Astrocyte (in vitro differentiated cells and primary cell): ENCODE results near the gene OR5L2. TPM values are rescaled to one million over a fixed set of nuclear protein-coding genes. Genes with fewer than 3 reads are reported as not detected.

Source experiments
- DNase-seq: peaks from one replicate; pipeline ENCODE4 v3.0.0-alpha.2; 2010; ENCODE audit warnings: low read depth
- FAIRE-seq: peaks from 2 replicates; lab custom pipeline; 2011; peaks lifted over from hg19 to GRCh38; lab: Jason Lieb, UNC
- H2AFZ ChIP-seq: 2 replicates; pipeline ENCODE4 v1.6.0; 2012; ENCODE audit warnings: low read depth, low read length, inconsistent platforms
- H3K27ac ChIP-seq: 2 replicates; pipeline ENCODE4 v1.5.1; 2011; ENCODE audit warnings: low read depth, low read length, inconsistent platforms
- H3K27me3 ChIP-seq: 2 replicates; pipeline ENCODE4 v1.6.0; 2011; ENCODE audit warnings: low read length, inconsistent platforms; ENCODE audit not compliant: insufficient read depth
- H3K36me3 ChIP-seq: 2 replicates; pipeline ENCODE4 v1.5.1; 2011; ENCODE audit warnings: low read length, inconsistent platforms; ENCODE audit not compliant: insufficient read depth
- H3K4me1 ChIP-seq: 2 replicates; pipeline ENCODE4 v1.5.1; 2011; ENCODE audit warnings: low read length, inconsistent platforms; ENCODE audit not compliant: insufficient read depth
- H3K4me2 ChIP-seq: 2 replicates; pipeline ENCODE4 v1.6.0; 2012; ENCODE audit warnings: low read length, inconsistent platforms
- H3K4me3 ChIP-seq: 2 replicates; pipeline ENCODE4 v1.5.1; 2011; ENCODE audit warnings: low read depth, mild to moderate bottlenecking, low read length, inconsistent platforms; ENCODE audit not compliant: insufficient read depth
- H3K79me2 ChIP-seq: 2 replicates; pipeline ENCODE4 v1.6.0; 2012; ENCODE audit warnings: mild to moderate bottlenecking, low read length, inconsistent platforms; ENCODE audit not compliant: insufficient read depth
- H3K9ac ChIP-seq: 2 replicates; pipeline ENCODE4 v1.6.0; 2012; ENCODE audit warnings: mild to moderate bottlenecking, low read length, inconsistent platforms
- H3K9me3 ChIP-seq: 2 replicates; pipeline ENCODE4 v1.5.1; 2012; ENCODE audit warnings: low read depth, mild to moderate bottlenecking, low read length, inconsistent platforms; ENCODE audit not compliant: insufficient read depth
- H4K20me1 ChIP-seq: 2 replicates; pipeline ENCODE4 v1.6.0; 2012; ENCODE audit warnings: low read length, inconsistent platforms; ENCODE audit not compliant: insufficient read depth
- H3K27ac Mint-ChIP-seq: one replicate; pipeline ENCODE4 v1.8.0; 2021; ENCODE audit warnings: mild to moderate bottlenecking, mixed read lengths; ENCODE audit not compliant: unreplicated experiment
- H3K27me3 Mint-ChIP-seq: one replicate; pipeline ENCODE4 v1.8.0; 2021; ENCODE audit warnings: low read depth, mixed read lengths; ENCODE audit not compliant: unreplicated experiment
- H3K36me3 Mint-ChIP-seq: one replicate; pipeline ENCODE4 v1.8.0; 2021; ENCODE audit warnings: low read depth, mixed read lengths; ENCODE audit not compliant: unreplicated experiment
- H3K4me1 Mint-ChIP-seq: one replicate; pipeline ENCODE4 v1.8.0; 2021; ENCODE audit warnings: low read depth, mixed read lengths; ENCODE audit not compliant: unreplicated experiment
- H3K4me3 Mint-ChIP-seq: one replicate; pipeline ENCODE4 v1.8.0; 2021; ENCODE audit warnings: mild to moderate bottlenecking, moderate library complexity, mixed read lengths; ENCODE audit not compliant: unreplicated experiment
- H3K9me3 Mint-ChIP-seq: one replicate; pipeline ENCODE4 v1.8.0; 2021; ENCODE audit warnings: mild to moderate bottlenecking, mixed read lengths; ENCODE audit not compliant: unreplicated experiment
- CTCF ChIP-seq: IDR thresholded peaks from 2 replicates; pipeline ENCODE4 v1.5.1; 2011; ENCODE audit warnings: low read depth, mild to moderate bottlenecking, inconsistent platforms, low read length, moderate library complexity; ENCODE audit not compliant: insufficient read depth
- EZH2 ChIP-seq: IDR thresholded peaks from 2 replicates; pipeline ENCODE4 v1.6.1; 2012; ENCODE audit warnings: mild to moderate bottlenecking, low read length, inconsistent platforms; ENCODE audit not compliant: insufficient read depth
- total RNA-seq: library from RNA; stranded (reverse); gene quantifications from 2 replicates; pipeline ENCODE4 v1.2.1, GENCODE V29; 2021

Gene OR5L2
- total RNA-seq, 1 donor from 2014 or later, result not detected

- no peak for FAIRE-seq
Observed at GRCh38 chr11:55795256-55795655, 31.8 kb upstream of the OR5L2 start, which contains the start of gene OR5D14. OR5D14 (plus strand) TSS chr11:55795556; CDS start chr11:55795556, 0 bp downstream.

GRCh38 chr11:55806248-55806647, 20.8 kb upstream of the OR5L2 start:
- DNase-seq (no peak), FAIRE-seq (no peak)
- Histone ChIP-seq H3K9me3 (peaks cover 7% of the 10 kb centered on the region), H3K4me2 (no peak overlapping the region), H3K27me3 (no peaks in the 10 kb centered on the region), H3K4me1 (no peaks in the 10 kb centered on the region), H3K4me3 (no peak overlapping the region), H4K20me1 (no peaks in the 10 kb centered on the region), H3K9ac (no peak overlapping the region), H3K27ac (no peak overlapping the region), H3K36me3 (no peaks in the 10 kb centered on the region), H3K79me2 (no peaks in the 10 kb centered on the region), H2AFZ (no peak overlapping the region)
- Mint-ChIP-seq H3K4me3 (no peak overlapping the region), H3K27ac (no peak overlapping the region), H3K36me3 (no peaks in the 10 kb centered on the region), H3K4me1 (no peaks in the 10 kb centered on the region), H3K9me3 (peaks cover 14% of the 10 kb centered on the region), H3K27me3 (no peaks in the 10 kb centered on the region)
- TF ChIP-seq EZH2 (no peak), CTCF (no peak)

More at GRCh38 chr11:55795256-55795655, 31.8 kb upstream of the OR5L2 start, which contains the start of gene OR5D14:
- no peak within 1 kb of the TSS for H3K27ac ChIP-seq
- no peak within 1 kb of the TSS for H3K9ac ChIP-seq
- H4K20me1 ChIP-seq, result no peaks in the 10 kb centered on the region
- H3K4me1 Mint-ChIP-seq, result no peaks in the 10 kb centered on the region
- no peaks in the 10 kb centered on the region for H3K27me3 Mint-ChIP-seq
- no peak within 1 kb of the TSS for H3K4me3 ChIP-seq
- H3K4me1 ChIP-seq, result no peaks in the 10 kb centered on the region
- no peaks in the 10 kb centered on the region for H3K79me2 ChIP-seq
- H3K36me3 Mint-ChIP-seq, result no peaks in the 10 kb centered on the region
- no peak for DNase-seq
- no peak within 1 kb of the TSS for H3K27ac Mint-ChIP-seq
- TF ChIP-seq EZH2 (no peak), CTCF (no peak)
- H3K4me3 Mint-ChIP-seq, result no peak within 1 kb of the TSS
- no peaks in the 10 kb centered on the region for H3K9me3 Mint-ChIP-seq
- no peak within 1 kb of the TSS for H2AFZ ChIP-seq
- no peak within 1 kb of the TSS for H3K4me2 ChIP-seq
- H3K27me3 ChIP-seq, result no peaks in the 10 kb centered on the region
- H3K9me3 ChIP-seq, result peaks cover 6% of the 10 kb centered on the region
- H3K36me3 ChIP-seq, result no peaks in the 10 kb centered on the region

- no peaks in the 10 kb centered on the region for H4K20me1 ChIP-seq
- no peak within 1 kb of the TSS for H3K4me3 ChIP-seq
- no peak within 1 kb of the TSS for H3K27ac ChIP-seq
- peaks cover 2% of the 10 kb centered on the region for H3K9me3 ChIP-seq
- H3K4me1 ChIP-seq, result no peaks in the 10 kb centered on the region
- no peak within 1 kb of the TSS for H3K27ac Mint-ChIP-seq
- H3K79me2 ChIP-seq, result no peaks in the 10 kb centered on the region
- peaks cover 14% of the 10 kb centered on the region for H3K9me3 Mint-ChIP-seq
- no peak for DNase-seq
- H3K4me2 ChIP-seq, result no peak within 1 kb of the TSS
- no peak for FAIRE-seq
- H3K36me3 Mint-ChIP-seq, result no peaks in the 10 kb centered on the region
- H3K4me1 Mint-ChIP-seq, result no peaks in the 10 kb centered on the region
- no peaks in the 10 kb centered on the region for H3K27me3 ChIP-seq
- H3K36me3 ChIP-seq, result no peaks in the 10 kb centered on the region
- H2AFZ ChIP-seq, result no peak within 1 kb of the TSS
- no peak within 1 kb of the TSS for H3K9ac ChIP-seq
- H3K4me3 Mint-ChIP-seq, result no peak within 1 kb of the TSS
- TF ChIP-seq EZH2, result no peak
- TF ChIP-seq CTCF, result no peak
- no peaks in the 10 kb centered on the region for H3K27me3 Mint-ChIP-seq
Observed at GRCh38 chr11:55811067-55811466, 16.0 kb upstream of the OR5L2 start, which contains the start of gene OR5L1. OR5L1 (plus strand) TSS chr11:55811367; CDS start chr11:55811467, 100 bp downstream.
